ENCODE data around the gene RALB.
"Not testable (repeated sequence)": the region's sequence is repeated elsewhere in the genome, so short reads cannot be mapped to it uniquely, and the experiment has no call there.

RALB gene

GRCh38 chr2:120224735-120225548 is 27.7 kb upstream of the RALB start:
- DNase-seq = peak; percentile 29

GRCh38 chr2:120225549-120226065 is 27.0 kb upstream of the RALB start:
- DNase-seq = no peak

- DNase-seq = no peak
Measured at GRCh38 chr2:120226316-120226715, 26.3 kb upstream of the RALB start.

GRCh38 chr2:120227111-120227991 is 25.3 kb upstream of the RALB start:
- no peak for DNase-seq

- DNase-seq = no peak
Measured at GRCh38 chr2:120228503-120228902, 24.1 kb upstream of the RALB start.

- no peak for DNase-seq
Measured at GRCh38 chr2:120229341-120229740, 23.3 kb upstream of the RALB start.

- no peak for DNase-seq
Measured at GRCh38 chr2:120230515-120231471, 21.9 kb upstream of the RALB start.

- no peak for DNase-seq
Measured at GRCh38 chr2:120231564-120231973, 21.1 kb upstream of the RALB start.

GRCh38 chr2:120231974-120232635 is 20.5 kb upstream of the RALB start:
- DNase-seq = no peak

- no peak for DNase-seq
Measured at GRCh38 chr2:120233292-120233691, 19.4 kb upstream of the RALB start.

- DNase-seq = not testable (repeated sequence)
Measured at GRCh38 chr2:120235158-120235557, 17.5 kb upstream of the RALB start.

- no peak for DNase-seq
Measured at GRCh38 chr2:120235681-120236080, 17.0 kb upstream of the RALB start.

- DNase-seq = no peak
Measured at GRCh38 chr2:120236316-120236715, 16.3 kb upstream of the RALB start.

GRCh38 chr2:120236791-120237190 is 15.9 kb upstream of the RALB start:
- no peak for DNase-seq

GRCh38 chr2:120237491-120237902 is 15.2 kb upstream of the RALB start:
- no peak for DNase-seq

GRCh38 chr2:120238728-120239487 is 13.7 kb upstream of the RALB start:
- no peak for DNase-seq

- no peak for DNase-seq
Measured at GRCh38 chr2:120239488-120240287, 13.0 kb upstream of the RALB start.

GRCh38 chr2:120240901-120241429 is 11.7 kb upstream of the RALB start:
- no peak for DNase-seq

- DNase-seq = no peak
Measured at GRCh38 chr2:120241684-120242083, 11.0 kb upstream of the RALB start.

- no peak for DNase-seq
Measured at GRCh38 chr2:120243211-120243610, 9.4 kb upstream of the RALB start.

Data from NCI-H2081 treated with DMSO at 0.1 percent for 48 hours (cell line).